Measurements from ENCODE around the gene LAMB1.

Gene LAMB1

DNA sequence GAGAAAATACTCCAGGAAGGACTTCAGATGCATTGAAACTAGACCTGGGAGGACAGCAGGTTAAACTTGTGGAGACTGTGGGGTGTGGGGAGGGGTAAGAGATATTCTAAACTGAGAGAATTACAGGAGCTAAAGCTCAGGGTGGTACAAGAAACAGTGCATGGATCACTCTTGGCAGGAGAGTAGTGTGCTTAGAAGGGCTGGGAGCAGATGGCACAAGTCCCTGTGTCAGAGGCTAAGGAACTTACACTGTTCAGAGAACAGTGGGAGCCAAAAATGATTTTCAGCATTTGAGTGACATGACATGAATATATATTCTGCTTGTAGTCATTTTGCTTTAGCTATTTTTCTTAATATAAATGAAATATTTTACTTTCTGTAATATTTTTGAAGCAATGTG lies 36.0 kb upstream of the LAMB1 start:
- Histone ChIP-seq H3K79me2 (ENCODE audit: low read length) (no peaks in the 10 kb centered on the region), H2AFZ (ENCODE audit: low read depth, low read length) (no peak overlapping the region), H3K9ac (ENCODE audit: low read length) (no peak overlapping the region), H3K4me3 (ENCODE audit: low read length) (no peak overlapping the region), H4K20me1 (ENCODE audit: insufficient read depth, low read length) (no peaks in the 10 kb centered on the region), H3K4me1 (ENCODE audit: low read length) (no peaks in the 10 kb centered on the region), H3K9me3 (ENCODE audit: insufficient read depth, low read length) (no peaks in the 10 kb centered on the region), H3K27me3 (ENCODE audit: low read depth, low read length) (no peaks in the 10 kb centered on the region), H3K4me2 (ENCODE audit: low read length) (no peak overlapping the region), H3K36me3 (replicated peaks; ENCODE audit: low read depth, low read length) (no peaks in the 10 kb centered on the region), H3K27ac (ENCODE audit: low read length) (no peak overlapping the region)
- no peak for TF ChIP-seq CTCF (IDR thresholded peaks at IDR 0.05; ENCODE audit: low read depth, low read length)
- no peak for TF ChIP-seq EZH2phosphoT487 (IDR thresholded peaks at IDR 0.05; ENCODE audit: low read depth)

- Histone ChIP-seq H3K4me3 (ENCODE audit: low read length) (no peak overlapping the region), H3K4me1 (ENCODE audit: low read length) (peaks cover 5% of the 10 kb centered on the region; the same call in 1 of the 2 replicates), H3K9ac (ENCODE audit: low read length) (no peak overlapping the region), H3K27ac (ENCODE audit: low read length) (no peak overlapping the region), H3K79me2 (ENCODE audit: low read length) (no peaks in the 10 kb centered on the region), H3K4me2 (ENCODE audit: low read length) (no peak overlapping the region), H3K27me3 (ENCODE audit: low read depth, low read length) (no peaks in the 10 kb centered on the region), H3K9me3 (ENCODE audit: insufficient read depth, low read length) (no peaks in the 10 kb centered on the region), H2AFZ (ENCODE audit: low read depth, low read length) (no peak overlapping the region), H3K36me3 (replicated peaks; ENCODE audit: low read depth, low read length) (no peaks in the 10 kb centered on the region), H4K20me1 (ENCODE audit: insufficient read depth, low read length) (no peaks in the 10 kb centered on the region)
- no peak for TF ChIP-seq CTCF (IDR thresholded peaks at IDR 0.05; ENCODE audit: low read depth, low read length)
- no peak for TF ChIP-seq EZH2phosphoT487 (IDR thresholded peaks at IDR 0.05; ENCODE audit: low read depth)
Observed at GRCh38 chr7:108037741-108038140, 34.8 kb upstream of the LAMB1 start.

- no peaks in the 10 kb centered on the region for H3K27me3 ChIP-seq (ENCODE audit: low read depth, low read length)
- no peaks in the 10 kb centered on the region for H3K36me3 ChIP-seq (replicated peaks; ENCODE audit: low read depth, low read length)
- no peaks in the 10 kb centered on the region for H3K9me3 ChIP-seq (ENCODE audit: insufficient read depth, low read length)
- H3K4me2 ChIP-seq (ENCODE audit: low read length): no peak overlapping the region
- no peak overlapping the region for H3K27ac ChIP-seq (ENCODE audit: low read length)
- peaks cover 5% of the 10 kb centered on the region; the same call in 1 of the 2 replicates for H3K4me1 ChIP-seq (ENCODE audit: low read length)
- no peak overlapping the region for H3K9ac ChIP-seq (ENCODE audit: low read length)
- no peaks in the 10 kb centered on the region for H4K20me1 ChIP-seq (ENCODE audit: insufficient read depth, low read length)
- no peak overlapping the region for H2AFZ ChIP-seq (ENCODE audit: low read depth, low read length)
- TF ChIP-seq EZH2phosphoT487 (IDR thresholded peaks at IDR 0.05; ENCODE audit: low read depth) (no peak), CTCF (IDR thresholded peaks at IDR 0.05; ENCODE audit: low read depth, low read length) (no peak)
- no peaks in the 10 kb centered on the region for H3K79me2 ChIP-seq (ENCODE audit: low read length)
- no peak overlapping the region for H3K4me3 ChIP-seq (ENCODE audit: low read length)
Observed at GRCh38 chr7:108037140-108037539, 34.2 kb upstream of the LAMB1 start.

DNA sequence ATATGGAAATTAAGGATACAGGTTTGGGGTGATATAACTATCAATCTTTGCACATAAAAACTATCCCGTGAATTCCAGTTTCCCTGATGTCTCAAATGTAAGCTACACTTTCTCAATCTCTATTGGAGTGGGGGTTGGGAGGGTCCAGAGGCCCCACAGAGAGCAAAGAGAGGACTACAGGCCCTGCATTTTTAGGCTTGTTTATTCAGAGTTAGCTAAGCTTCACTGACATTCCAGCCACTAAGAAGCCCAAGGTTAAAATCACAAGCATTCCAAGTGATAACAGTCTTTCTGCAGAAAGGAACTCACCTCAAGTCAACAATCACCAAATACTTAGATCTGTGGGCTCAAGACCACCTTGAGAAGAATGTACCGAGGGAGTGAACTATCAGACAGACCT lies 31.6 kb upstream of the LAMB1 start:
- Histone ChIP-seq H3K36me3 (replicated peaks; ENCODE audit: low read depth, low read length) (no peaks in the 10 kb centered on the region), H3K4me1 (ENCODE audit: low read length) (peaks cover 5% of the 10 kb centered on the region; the same call in 1 of the 2 replicates), H2AFZ (ENCODE audit: low read depth, low read length) (no peak overlapping the region), H3K27me3 (ENCODE audit: low read depth, low read length) (no peaks in the 10 kb centered on the region), H3K4me3 (ENCODE audit: low read length) (no peak overlapping the region), H3K4me2 (ENCODE audit: low read length) (no peak overlapping the region), H3K9me3 (ENCODE audit: insufficient read depth, low read length) (no peaks in the 10 kb centered on the region), H3K27ac (ENCODE audit: low read length) (no peak overlapping the region), H3K79me2 (ENCODE audit: low read length) (no peaks in the 10 kb centered on the region), H4K20me1 (ENCODE audit: insufficient read depth, low read length) (no peaks in the 10 kb centered on the region), H3K9ac (ENCODE audit: low read length) (no peak overlapping the region)
- TF ChIP-seq CTCF (IDR thresholded peaks at IDR 0.05; ENCODE audit: low read depth, low read length) (no peak), EZH2phosphoT487 (IDR thresholded peaks at IDR 0.05; ENCODE audit: low read depth) (no peak)

All from OCI-LY3 (cell line).